Loucy (cell line): ENCODE data around the gene CDC42BPA.

Source experiments
- EZH2phosphoT487 ChIP-seq: fragments of 200-600 bp; IDR thresholded peaks from 2 replicates; pipeline ENCODE4 v1.6.1; 2018; ENCODE audit warnings: antibody characterized with exemption, mild to moderate bottlenecking, moderate library complexity, borderline replicate concordance
- TF ChIP-seq, protein P1 (sequence below): fragments of 200-600 bp; sonication (generic); conservative IDR thresholded peaks from 2 replicates; pipeline ENCODE4 v1.5.1; 2014; ENCODE audit warnings: mild to moderate bottlenecking, antibody characterized with exemption, low read length

DNA sequence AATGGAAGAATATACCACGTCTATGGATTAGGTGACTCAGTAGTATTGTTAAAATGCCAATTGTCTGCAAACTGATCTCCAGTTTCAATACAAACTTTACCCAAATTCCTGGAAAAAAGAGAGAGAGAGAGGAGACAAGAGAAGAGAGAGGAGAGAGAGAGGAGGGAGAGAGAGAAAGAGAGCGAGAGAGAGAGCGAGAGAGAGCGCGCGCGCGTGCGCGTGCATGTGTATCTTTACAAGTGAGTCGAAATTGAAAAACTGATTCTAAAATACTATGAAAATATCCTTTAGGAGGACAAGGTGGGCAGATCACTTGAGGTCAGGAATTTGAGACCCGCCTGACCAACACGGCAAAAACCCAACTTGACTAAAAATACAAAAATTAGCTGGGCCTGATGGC, 65.2 kb downstream of the CDC42BPA start:
- TF ChIP-seq, protein P1, sequence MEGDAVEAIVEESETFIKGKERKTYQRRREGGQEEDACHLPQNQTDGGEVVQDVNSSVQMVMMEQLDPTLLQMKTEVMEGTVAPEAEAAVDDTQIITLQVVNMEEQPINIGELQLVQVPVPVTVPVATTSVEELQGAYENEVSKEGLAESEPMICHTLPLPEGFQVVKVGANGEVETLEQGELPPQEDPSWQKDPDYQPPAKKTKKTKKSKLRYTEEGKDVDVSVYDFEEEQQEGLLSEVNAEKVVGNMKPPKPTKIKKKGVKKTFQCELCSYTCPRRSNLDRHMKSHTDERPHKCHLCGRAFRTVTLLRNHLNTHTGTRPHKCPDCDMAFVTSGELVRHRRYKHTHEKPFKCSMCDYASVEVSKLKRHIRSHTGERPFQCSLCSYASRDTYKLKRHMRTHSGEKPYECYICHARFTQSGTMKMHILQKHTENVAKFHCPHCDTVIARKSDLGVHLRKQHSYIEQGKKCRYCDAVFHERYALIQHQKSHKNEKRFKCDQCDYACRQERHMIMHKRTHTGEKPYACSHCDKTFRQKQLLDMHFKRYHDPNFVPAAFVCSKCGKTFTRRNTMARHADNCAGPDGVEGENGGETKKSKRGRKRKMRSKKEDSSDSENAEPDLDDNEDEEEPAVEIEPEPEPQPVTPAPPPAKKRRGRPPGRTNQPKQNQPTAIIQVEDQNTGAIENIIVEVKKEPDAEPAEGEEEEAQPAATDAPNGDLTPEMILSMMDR = no peak
- TF ChIP-seq EZH2phosphoT487 = no peak
